GM21786 (cell line): ENCODE data around the gene KCNQ1.

ENCODE experiments used
- ATAC-seq: cut with Tn5 transposase; IDR thresholded peaks from one replicate; pipeline ENCODE4 v1.9.1; 2021; ENCODE audit not compliant: unreplicated experiment

Gene KCNQ1

GRCh38 chr11:2690596-2691354 lies 246.0 kb downstream of the KCNQ1 start:
- ATAC-seq, result no peak

- ATAC-seq, result no peak
These were observed 246.6 kb downstream of the KCNQ1 start for GRCh38 chr11:2691355-2691761.

DNA sequence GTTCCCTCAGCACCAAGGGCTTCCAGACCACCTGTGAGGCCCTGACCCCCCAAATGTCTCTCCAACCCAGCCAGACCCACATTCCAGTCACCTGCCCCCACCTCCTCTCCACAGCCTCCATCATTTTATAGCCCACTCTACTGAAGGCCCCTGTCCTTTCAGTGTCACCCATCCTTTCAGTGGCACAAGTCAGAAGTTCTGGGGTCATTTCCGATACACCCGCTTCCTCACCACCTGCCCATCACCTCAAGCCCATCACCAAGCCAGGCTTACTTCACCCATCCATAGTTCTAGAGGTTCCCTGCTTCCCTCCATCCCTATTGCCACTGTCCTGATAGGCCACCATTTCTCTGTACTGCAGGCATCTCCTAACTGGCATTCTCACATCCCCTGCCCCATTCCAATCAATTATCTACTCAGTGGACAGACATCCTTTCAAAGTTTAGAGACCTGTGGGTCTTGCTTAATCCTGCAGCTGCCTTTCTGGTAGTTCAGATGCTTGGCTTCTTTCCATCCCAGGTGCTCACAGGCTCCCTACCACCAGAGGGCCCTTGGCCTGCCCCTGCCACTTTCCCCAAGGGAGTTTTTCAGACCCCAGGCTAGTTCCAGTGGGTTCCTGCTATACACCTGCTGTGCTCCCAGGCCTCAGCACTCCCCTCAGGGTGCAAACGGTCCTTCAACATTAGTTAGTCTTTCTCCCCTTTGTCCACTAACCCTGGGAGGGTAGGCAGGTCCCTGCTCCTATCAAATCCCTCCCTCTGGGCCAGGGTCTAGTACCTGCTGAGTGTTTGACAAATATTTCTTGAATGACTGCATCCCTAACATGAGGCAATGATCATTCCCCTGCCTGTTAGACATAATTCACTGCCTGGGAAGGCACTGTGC lies 247.4 kb downstream of the KCNQ1 start:
- no peak for ATAC-seq

GRCh38 chr11:2693271-2694261 lies 248.8 kb downstream of the KCNQ1 start:
- ATAC-seq, result no peak

- ATAC-seq, result no peak
These were observed 249.7 kb downstream of the KCNQ1 start for GRCh38 chr11:2694495-2694894.

DNA sequence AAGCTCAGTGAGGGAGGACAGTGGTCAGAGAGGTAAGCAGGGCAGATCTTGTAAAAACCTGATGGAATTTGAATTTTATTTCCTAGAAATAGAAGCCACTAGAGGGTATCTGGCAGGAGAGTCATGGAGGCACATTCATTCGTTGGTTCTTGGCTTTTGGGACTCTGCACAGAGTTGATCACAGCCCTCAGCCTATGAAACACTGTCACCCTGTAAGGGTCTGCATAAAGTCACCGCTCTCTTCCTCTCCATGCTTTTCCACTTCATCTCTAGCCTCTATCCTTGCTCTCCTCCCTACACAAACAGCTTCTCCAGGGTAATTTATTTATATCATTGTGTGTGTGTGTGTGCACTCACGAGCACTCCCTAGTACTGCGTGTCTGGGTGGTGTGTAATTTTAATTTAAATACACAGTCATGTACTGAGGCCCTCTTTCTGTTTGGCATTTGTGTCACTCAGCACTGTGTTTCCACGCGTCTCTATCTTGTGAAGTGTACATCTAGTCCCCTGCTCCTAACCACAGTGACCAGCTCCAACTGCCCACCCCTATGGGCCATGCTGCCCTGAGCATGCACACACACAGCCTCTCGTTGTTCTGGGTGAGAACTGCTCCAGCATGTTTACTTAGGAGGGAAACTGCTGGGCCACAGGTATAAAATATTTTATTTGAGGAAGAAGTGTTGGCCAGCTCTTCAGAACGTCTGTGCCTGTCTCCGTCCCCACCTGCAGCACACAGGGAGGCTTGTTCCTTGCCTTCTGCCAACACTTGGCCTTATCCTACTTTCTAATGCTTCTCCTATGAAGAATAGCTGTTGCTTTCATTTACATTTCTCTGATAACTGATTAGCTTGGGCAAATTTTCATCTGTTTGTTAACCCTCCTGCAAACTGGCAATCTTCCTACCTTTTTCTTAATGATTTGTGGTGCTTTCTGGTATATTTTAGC lies 250.5 kb downstream of the KCNQ1 start:
- no peak for ATAC-seq

GRCh38 chr11:2696455-2696854 lies 251.6 kb downstream of the KCNQ1 start:
- no peak for ATAC-seq

DNA sequence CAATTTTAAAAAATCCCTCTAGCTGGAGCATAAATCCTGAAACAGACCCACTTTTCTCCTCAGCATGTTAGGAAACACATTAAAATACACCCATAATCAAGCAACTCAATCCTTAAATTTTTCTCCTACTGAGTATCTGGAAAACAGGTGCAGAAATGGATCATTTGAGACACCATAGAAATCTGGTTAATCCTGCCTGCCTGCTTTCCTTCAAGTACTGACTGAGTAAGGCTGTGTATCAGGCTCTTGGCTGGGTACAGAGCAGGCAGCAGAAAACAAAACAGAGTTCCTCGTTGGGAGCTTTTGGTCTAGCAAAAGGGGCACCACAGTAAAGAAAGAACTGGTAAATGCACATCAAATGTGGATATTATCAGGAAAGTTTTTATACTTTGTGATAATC lies 253.1 kb downstream of the KCNQ1 start:
- ATAC-seq, result no peak

DNA sequence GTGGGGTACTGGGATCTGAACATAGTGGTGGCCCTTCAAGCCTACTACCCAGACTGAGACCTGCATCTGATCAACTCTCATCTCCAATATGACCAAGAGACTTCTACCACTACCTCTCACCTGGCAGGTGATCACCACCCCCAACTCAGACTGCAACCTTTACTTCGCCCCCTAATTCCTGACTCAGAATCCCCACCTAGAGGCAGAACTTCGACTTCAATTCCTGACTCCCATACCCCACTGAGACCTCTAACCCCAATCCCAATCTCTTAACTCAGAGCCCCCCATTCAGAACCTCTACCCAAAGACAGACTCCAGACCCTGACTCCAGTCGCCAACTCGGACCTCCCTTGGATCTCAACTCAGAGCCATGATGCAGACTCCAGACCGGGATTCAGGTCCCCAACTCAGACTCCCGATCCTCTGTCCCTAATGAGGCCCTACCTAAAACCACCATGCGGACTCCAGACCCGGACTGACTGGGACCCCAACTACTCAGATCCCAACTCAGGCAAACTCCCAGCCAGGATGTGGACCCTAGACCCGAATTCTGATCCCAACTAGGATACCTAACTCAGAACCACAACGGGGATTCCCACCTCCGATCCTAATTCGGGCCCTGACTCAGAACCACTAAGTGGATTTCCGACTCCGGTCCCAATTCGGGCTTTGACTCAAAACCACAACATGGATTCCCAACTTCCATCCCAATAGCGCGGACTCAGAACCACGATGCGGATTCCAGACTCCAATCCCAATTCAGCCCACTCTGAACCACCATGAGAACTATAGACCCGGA lies 253.8 kb downstream of the KCNQ1 start:
- ATAC-seq, result no peak

DNA sequence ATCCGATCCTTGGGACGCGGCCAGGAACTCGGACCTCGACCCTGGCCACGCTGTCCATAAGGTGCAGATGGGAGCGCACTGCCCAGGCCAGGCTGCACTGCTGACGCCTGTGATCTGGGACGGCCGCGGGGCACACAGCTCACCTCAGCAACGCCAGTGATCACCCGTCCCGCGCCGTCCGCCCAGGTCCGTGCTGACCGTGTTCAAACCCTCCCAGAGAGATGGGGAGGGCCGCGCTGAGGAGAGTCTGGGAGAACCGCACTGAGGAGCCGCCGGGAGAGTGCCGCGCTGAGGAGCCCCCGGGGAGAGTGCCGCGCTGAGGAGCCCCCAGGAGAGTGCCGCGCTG lies 254.3 kb downstream of the KCNQ1 start:
- ATAC-seq, result no peak

DNA sequence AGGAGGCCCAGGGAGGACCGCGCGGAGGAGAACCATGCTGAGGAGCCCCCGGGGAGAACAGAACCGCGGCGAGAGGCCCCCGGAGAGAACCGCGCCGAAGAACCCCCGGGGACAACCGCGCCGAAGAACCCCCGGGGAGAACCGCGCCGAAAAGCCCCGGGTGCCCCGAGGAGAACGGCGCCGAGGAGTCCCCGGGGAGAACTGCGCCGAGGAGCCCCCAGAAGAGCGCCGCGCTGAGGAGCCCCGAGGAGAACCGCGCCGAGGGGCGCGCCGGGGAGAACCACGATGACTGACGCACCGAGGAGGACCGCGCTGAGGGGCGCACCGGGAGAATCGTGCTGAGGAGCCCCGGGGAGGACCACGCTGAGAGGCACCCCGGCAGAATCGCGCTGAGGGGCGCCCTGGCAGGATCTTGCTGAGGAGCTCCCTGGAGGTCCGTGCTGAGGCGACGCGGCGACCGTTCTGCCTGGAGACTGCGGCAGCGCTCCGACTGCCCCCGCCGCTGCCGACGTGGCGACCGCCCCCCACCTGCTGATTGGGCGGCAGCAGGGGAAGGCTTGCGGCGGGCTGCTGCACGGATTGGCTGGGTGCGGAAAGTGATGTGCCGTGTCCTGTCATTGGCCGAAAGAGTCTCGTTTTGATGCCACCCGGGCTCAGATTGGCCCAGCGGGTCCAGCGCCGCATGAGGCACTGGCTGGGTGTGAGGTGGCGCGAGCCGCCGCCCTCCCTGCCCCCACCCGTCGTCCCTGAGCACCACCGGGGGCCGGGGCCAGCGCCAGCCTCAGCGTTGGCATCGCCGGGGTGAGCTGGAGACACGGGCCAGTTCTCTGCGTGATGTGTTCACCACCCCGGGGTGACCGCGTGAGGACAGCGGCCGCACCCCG lies 255.0 kb downstream of the KCNQ1 start, which contains the start of gene KCNQ1OT1:
KCNQ1OT1 (minus strand) TSS at position 464 of the 884 bp plus-strand sequence.
- ATAC-seq, result peak; percentile 91

- ATAC-seq, result peak; percentile 34
These were observed 255.8 kb downstream of the KCNQ1 start for GRCh38 chr11:2700415-2701211.

GRCh38 chr11:2701230-2701629 lies 256.4 kb downstream of the KCNQ1 start:
- ATAC-seq, result no peak

DNA sequence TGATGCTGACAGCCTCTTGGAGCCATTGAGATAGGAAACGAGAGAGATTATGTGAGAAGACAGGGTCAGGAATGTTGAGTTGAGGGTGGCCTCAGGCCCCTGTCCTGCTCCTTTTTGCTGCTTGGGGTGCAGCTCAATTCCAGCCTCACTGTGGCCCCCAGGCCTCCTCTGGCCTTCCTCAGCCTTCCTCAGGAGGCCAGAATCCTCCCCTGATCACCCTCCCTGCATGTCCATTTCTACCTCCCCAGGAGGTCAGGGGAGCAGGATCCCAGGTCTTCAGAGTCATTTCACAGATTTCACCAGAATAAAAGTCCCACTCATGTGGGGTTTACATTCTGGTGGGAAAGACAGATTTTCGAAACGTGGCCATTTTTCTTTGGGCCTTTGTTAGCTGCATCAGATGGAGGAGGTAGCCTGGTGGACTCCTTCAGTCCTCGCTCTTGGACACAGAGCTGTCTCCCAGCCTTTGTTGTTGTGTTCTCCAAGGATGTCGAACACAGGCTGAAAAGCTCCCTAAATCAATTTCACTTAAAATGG lies 257.2 kb downstream of the KCNQ1 start:
- ATAC-seq, result no peak

DNA sequence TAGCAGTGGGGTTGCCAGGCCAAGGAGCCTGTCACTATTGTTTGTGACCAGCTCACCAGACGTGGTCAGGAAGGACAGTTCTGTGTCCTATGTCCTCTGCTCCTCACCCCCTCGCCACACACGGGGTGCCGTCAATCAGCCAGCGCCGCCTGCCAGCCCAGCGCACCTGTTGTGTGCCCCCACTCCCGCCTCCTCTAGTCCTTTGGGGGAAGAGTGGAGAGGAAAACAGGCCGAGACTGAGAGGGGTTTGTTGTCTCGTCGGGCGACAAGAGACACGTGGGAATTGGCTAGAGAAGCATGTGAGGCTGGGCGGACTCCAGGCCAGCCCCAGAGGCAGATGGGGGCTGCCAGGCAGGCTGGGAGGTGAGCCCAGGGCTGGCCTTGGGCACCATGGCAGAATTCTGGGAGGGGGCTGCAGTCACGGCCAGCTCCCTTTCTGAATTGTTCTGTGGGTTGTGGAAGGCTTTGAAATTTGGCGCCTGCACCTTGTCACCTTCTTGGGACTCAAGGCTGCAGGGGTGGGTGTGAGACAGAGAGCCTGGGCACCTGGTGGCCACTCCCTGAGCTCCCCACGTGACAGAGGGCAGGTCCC lies 258.1 kb downstream of the KCNQ1 start:
- no peak for ATAC-seq

DNA sequence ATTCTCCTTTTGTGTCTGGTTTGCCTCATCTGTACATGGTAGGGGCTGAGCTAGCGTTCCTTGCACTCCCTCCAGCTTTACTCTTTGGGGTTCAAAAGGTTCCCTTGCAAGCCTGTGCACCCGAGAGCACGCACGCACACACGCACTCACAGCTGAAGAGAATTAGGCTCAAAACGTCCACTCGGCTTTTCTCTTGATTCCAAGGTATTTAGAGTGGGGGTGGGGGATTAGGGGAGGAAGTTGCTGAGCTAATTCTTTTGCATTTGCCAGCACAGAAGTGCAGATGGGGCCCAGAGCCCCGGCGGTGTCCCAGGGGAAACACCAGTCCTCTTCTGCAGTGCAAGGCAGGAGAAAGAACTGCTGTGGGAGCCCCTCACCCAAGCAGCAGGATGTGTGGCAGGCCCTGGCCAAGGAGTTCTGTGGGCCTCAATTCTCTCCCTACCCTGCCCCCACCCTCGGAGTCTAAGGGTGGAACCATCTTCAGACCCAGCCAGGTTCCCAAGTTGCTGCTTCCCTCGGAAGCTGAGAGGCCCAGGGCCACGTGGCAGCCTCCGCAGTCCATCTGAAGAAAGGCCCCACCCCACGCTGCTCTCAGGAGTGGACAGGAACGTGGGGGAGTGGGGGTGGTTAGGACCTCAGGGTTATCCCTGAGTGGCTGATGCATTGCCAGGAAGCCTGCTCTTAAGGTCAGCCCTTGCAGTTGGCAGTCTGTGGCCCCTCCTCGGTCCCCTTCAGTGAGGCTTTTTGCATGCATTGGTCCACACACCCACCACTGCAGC lies 258.7 kb downstream of the KCNQ1 start:
- ATAC-seq, result no peak
